Ascending aorta (tissue), 2 donors: ENCODE results near the gene DHX8. TPM values are rescaled to one million over a fixed set of nuclear protein-coding genes. Genes with fewer than 3 reads are reported as not detected.

ENCODE experiments used
- DNase-seq, 2 donors: peaks; one replicate each; pipeline ENCODE4 v3.0.0-alpha.2; 2019; ENCODE audit warnings: low spot score in 2 of 2
- H3K27ac ChIP-seq, 2 donors: fragments of 200-600 bp; sonication (generic); one replicate each; pipeline ENCODE4 v1.5.1; 2016 to 2017; ENCODE audit warnings: mild to moderate bottlenecking in 1 of 2
- H3K27me3 ChIP-seq: fragments of 200-600 bp; sonication (generic); one replicate; pipeline ENCODE4 v1.5.1; 2017
- H3K36me3 ChIP-seq, 2 donors: fragments of 200-600 bp; sonication (generic); one replicate each; pipeline ENCODE4 v1.5.1; 2016
- H3K4me1 ChIP-seq, 2 donors: fragments of 200-600 bp; sonication (generic); one replicate each; pipeline ENCODE4 v1.5.1; 2016 to 2017; ENCODE audit warnings: mild to moderate bottlenecking in 1 of 2
- H3K4me3 ChIP-seq, 2 donors: fragments of 200-600 bp; sonication (generic); one replicate each; pipeline ENCODE4 v1.5.1; 2016 to 2017; ENCODE audit warnings: mild to moderate bottlenecking in 1 of 2
- H3K9me3 ChIP-seq, 2 donors: fragments of 200-600 bp; sonication (generic); one replicate each; pipeline ENCODE4 v1.5.1; 2016
- CTCF ChIP-seq, 3 experiments: fragments of 200-600 bp in 2 of 3; fragments of 450-650 bp in 1 of 3; sonication (generic) in 2 of 3; IDR thresholded peaks; one replicate each; pipeline ENCODE4 v1.5.1; 2016 to 2019; ENCODE audit warnings: antibody characterized with exemption in 3 of 3, mild to moderate bottlenecking in 1 of 3, moderate library complexity in 1 of 3
- intact Hi-C: fragments of 100-400 bp; cut with DNase I; formaldehyde crosslinking; loops from one replicate; pipeline ENCODE4 v1.15.1; 2023
- total RNA-seq: library from RNA; depleted of rRNA; stranded (reverse); fragments of >200 nt; gene quantifications from one replicate; pipeline ENCODE4 v1.1.0, GENCODE V29; 2016

Gene DHX8
- total RNA-seq, 1 donor from 2014 or later: 50.0 TPM

GRCh38 chr17:43442711-43443110, 41.1 kb upstream of the DHX8 start:
- no peak for DNase-seq
- Histone ChIP-seq H3K4me3 (no peak overlapping the region), H3K36me3 (no peaks in the 10 kb centered on the region), H3K4me1 (no peaks in the 10 kb centered on the region), H3K27me3 (no peaks in the 10 kb centered on the region), H3K9me3 (no peaks in the 10 kb centered on the region), H3K27ac (no peak overlapping the region)
- intact Hi-C loops: no loop called here
- no peak for TF ChIP-seq CTCF (IDR thresholded peaks at IDR 0.05)

- TF ChIP-seq CTCF (IDR thresholded peaks at IDR 0.05): no peak
- Histone ChIP-seq H3K4me3 (no peak overlapping the region), H3K27ac (no peak overlapping the region), H3K4me1 (no peaks in the 10 kb centered on the region), H3K27me3 (no peaks in the 10 kb centered on the region), H3K9me3 (no peaks in the 10 kb centered on the region), H3K36me3 (no peaks in the 10 kb centered on the region)
- DNase-seq: no peak
- intact Hi-C loops: no loop called here
Measured at GRCh38 chr17:43443381-43443780, 40.4 kb upstream of the DHX8 start.

GRCh38 chr17:43444223-43445008, 39.4 kb upstream of the DHX8 start:
- no peak for DNase-seq
- Histone ChIP-seq H3K9me3 (no peaks in the 10 kb centered on the region), H3K4me3 (no peak overlapping the region), H3K27ac (no peak overlapping the region), H3K36me3 (no peaks in the 10 kb centered on the region), H3K4me1 (no peaks in the 10 kb centered on the region), H3K27me3 (no peaks in the 10 kb centered on the region)
- no peak for TF ChIP-seq CTCF (IDR thresholded peaks at IDR 0.05)
- intact Hi-C loops: no loop called here

- intact Hi-C loops: no loop called here
- DNase-seq: no peak
- no peaks in the 10 kb centered on the region for H3K4me1 ChIP-seq
Measured at GRCh38 chr17:43445009-43445589, 38.7 kb upstream of the DHX8 start.

GRCh38 chr17:43446773-43447172, 37.0 kb upstream of the DHX8 start:
- no peak overlapping the region for H3K27ac ChIP-seq
- no peak for DNase-seq
- H3K9me3 ChIP-seq: no peaks in the 10 kb centered on the region
- H3K4me1 ChIP-seq: no peaks in the 10 kb centered on the region
- no peak overlapping the region for H3K4me3 ChIP-seq
- TF ChIP-seq CTCF (IDR thresholded peaks at IDR 0.05): no peak
- no peaks in the 10 kb centered on the region for H3K36me3 ChIP-seq
- H3K27me3 ChIP-seq: no peaks in the 10 kb centered on the region
- intact Hi-C loops: no loop called here

More at GRCh38 chr17:43445009-43445589, 38.7 kb upstream of the DHX8 start:
- H3K27me3 ChIP-seq: no peaks in the 10 kb centered on the region
- H3K4me3 ChIP-seq: no peak overlapping the region
- no peak for TF ChIP-seq CTCF (IDR thresholded peaks at IDR 0.05)
- no peaks in the 10 kb centered on the region for H3K9me3 ChIP-seq
- no peak overlapping the region for H3K27ac ChIP-seq
- H3K36me3 ChIP-seq: no peaks in the 10 kb centered on the region
